Activated CD4-positive, alpha-beta T cell treated with anti-CD3 and anti-CD28 coated beads, Interleukin-2, amount 50 U/mL, for 48 hours (primary cell): ENCODE data around the gene CHD3.
"Not testable (repeated sequence)": the region's sequence is repeated elsewhere in the genome, so short reads cannot be mapped to it uniquely, and the experiment has no call there.

Experiments
- DNase-seq, 2 experiments: peaks; one replicate each; pipeline ENCODE4 v3.0.0-alpha.2; 2020

The CHD3 gene

DNA sequence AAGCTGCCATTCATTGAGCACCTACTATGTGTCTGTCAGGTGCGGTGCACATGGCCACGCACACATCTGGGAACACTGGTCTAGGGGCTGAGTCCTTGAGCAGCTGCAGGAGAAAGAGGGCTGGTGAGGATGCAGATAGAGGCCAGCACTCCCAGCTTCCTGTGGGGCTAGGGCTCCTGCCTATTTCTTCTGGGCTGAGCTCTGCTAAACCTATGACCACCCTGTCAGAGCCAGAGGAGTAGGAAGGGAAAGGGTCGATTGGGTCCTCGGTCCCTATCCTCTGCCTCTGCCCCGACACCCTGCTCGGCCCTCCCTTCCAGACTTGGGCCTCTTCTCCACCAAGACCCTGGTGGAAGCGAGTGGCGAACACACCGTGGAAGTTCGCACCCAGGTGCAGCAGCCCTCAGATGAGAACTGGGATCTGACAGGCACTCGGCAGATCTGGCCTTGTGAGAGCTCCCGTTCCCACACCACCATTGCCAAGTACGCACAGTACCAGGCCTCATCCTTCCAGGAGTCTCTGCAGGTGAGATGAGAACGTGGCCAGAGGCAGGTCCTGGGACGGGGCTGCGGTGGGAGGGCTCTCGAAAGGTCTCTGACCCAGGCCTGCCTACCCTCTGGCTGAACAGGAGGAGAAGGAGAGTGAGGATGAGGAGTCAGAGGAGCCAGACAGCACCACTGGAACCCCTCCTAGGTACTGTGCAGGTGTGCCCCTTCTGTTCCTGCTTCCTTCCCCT, 37.7 kb upstream of the CHD3 start:
- DNase-seq: no peak

DNA sequence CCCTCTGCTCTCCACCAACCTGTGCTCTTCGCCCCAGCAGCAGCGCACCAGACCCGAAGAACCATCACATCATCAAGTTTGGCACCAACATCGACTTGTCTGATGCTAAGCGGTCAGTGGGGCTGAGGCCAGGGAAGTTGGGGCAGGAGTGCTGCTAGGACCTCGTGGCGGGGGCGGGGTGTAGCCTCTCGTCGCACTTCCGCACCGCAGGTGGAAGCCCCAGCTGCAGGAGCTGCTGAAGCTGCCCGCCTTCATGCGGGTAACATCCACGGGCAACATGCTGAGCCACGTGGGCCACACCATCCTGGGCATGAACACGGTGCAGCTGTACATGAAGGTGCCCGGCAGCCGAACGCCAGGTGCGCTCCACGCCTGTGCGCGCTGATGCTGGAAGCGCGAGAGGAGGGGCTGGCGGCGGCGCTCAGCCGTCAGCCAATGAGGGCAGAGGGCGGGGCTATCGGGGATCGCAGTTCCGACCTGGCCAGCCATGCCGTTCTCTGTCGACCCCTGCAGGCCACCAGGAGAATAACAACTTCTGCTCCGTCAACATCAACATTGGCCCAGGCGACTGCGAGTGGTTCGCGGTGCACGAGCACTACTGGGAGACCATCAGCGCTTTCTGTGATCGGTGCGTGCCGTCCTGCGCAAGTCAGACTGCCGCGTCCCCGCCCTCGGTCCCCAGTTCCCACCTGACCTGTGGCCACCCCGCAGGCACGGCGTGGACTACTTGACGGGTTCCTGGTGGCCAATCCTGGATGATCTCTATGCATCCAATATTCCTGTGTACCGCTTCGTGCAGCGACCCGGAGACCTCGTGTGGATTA, 36.9 kb upstream of the CHD3 start:
- peak; percentile 93 to 94 for DNase-seq

DNA sequence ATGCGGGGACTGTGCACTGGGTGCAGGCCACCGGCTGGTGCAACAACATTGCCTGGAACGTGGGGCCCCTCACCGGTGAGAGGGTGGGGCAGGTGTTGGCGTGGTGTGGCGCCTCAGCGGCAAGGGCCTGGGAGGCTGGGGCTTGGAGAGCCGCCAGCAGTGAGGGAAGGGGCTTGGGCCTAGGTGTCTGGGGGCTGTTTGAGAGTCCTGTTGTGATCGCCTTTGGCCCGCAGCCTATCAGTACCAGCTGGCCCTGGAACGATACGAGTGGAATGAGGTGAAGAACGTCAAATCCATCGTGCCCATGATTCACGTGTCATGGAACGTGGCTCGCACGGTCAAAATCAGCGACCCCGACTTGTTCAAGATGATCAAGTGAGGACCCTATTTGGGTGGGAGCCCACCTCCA, 36.3 kb upstream of the CHD3 start:
- DNase-seq: no peak

- DNase-seq: no peak
These were observed 35.5 kb upstream of the CHD3 start for GRCh38 chr17:7852919-7853690.

GRCh38 chr17:7853691-7854038, 34.9 kb upstream of the CHD3 start:
- no peak for DNase-seq

GRCh38 chr17:7854078-7854777, 34.4 kb upstream of the CHD3 start:
- DNase-seq: no peak

DNA sequence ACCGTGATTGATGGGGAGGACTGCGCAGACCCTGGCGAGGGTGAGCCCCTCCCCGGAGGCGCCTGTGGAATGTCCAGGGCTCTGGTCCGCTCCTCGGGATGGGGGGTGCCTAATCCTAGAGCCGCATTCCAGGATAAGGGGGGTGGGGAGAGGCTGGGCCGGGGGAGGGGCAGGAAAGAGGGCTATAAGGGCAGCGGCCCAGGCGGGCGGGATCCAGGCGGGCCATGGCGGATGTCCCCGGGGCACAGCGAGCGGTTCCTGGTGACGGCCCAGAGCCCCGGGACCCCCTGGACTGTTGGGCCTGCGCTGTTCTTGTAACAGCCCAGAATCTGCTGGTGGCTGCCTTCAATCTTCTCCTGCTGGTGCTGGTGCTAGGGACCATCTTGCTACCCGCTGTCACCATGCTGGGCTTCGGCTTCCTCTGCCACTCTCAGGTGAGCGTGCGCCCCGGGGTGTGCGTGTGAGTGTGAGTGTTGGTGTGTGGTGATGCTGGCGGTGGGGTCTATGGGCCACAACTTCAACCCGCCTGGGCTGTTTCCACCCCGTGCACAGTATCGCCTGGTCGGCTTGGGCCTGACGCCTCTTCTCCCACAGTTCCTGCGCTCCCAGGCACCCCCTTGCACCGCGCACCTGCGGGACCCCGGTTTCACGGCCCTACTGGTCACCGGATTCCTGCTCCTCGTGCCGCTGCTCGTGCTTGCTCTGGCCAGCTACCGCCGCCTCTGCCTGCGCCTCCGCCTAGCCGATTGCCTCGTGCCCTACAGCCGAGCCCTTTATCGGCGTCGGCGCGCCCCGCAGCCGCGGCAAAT, 33.5 kb upstream of the CHD3 start, which contains the start of gene TMEM88:
TMEM88 (plus strand) TSS at position 216 of the 809 bp plus-strand sequence; CDS start at position 225, 9 bp downstream.
- DNase-seq: no peak

GRCh38 chr17:7855660-7856010, 33.0 kb upstream of the CHD3 start:
- DNase-seq: no peak

- peak; percentile 38 to 45 for DNase-seq
These were observed 32.4 kb upstream of the CHD3 start for GRCh38 chr17:7856011-7856810.

DNA sequence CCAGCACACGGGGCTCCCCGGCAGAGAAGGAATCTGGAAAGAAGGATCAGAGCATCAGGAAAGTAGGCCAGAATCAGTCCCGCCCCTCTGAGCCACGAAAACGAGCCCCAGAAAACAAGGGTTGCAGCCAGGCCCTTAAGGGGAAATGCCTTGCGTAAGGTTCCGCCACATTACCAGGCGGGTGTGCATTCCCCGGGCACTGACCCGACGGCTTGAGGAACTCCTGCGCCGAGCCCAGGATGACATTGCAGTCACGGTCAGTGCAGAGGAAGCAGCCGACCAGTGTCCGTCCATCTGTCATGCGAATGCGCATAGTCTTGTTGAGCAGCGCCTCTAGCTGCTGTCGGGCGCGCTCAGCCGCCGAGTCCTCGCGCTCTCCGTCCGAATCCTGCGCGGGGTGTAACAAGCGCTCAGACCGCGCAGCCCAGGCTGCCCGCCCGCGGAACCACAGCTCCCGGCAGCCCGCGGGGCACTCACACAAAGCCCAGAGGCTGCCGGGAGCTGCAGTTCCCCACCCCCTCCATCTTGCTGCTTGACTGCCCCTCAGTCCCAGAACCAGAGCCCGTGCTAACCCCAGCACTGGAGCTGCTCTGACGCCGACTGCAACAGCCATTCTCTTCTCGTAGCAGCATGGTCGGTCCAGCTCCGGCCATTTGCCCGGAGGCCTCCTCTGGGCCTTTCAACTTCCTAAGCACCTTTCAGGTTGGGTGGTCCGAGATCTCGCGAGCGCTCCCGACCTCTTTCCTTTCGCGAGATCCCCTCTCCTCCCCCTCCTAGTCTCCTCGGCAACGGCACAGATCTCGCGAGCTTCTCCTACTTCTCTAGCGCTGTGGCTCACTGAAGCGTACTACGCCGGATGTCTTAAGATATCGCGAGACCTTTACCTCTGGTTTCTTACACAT, 31.5 kb upstream of the CHD3 start, which contains the start of gene NAA38:
NAA38 (minus strand) TSS at position 749 of the 902 bp plus-strand sequence; CDS start at position 653, 96 bp downstream.
- peak; percentile 90 to 94 for DNase-seq

- peak; percentile 89 to 92 for DNase-seq
These were observed 30.7 kb upstream of the CHD3 start, which contains the start of gene CYB5D1 for GRCh38 chr17:7857713-7858521. TSS of gene CYB5D1 (plus strand) at chr17:7858003. CDS start at chr17:7858135, 132 bp downstream.

GRCh38 chr17:7858522-7858810, 30.1 kb upstream of the CHD3 start:
- peak in 1 of 2 experiments; percentile 48 for DNase-seq

- no peak for DNase-seq
These were observed 29.6 kb upstream of the CHD3 start for GRCh38 chr17:7859028-7859427.

DNA sequence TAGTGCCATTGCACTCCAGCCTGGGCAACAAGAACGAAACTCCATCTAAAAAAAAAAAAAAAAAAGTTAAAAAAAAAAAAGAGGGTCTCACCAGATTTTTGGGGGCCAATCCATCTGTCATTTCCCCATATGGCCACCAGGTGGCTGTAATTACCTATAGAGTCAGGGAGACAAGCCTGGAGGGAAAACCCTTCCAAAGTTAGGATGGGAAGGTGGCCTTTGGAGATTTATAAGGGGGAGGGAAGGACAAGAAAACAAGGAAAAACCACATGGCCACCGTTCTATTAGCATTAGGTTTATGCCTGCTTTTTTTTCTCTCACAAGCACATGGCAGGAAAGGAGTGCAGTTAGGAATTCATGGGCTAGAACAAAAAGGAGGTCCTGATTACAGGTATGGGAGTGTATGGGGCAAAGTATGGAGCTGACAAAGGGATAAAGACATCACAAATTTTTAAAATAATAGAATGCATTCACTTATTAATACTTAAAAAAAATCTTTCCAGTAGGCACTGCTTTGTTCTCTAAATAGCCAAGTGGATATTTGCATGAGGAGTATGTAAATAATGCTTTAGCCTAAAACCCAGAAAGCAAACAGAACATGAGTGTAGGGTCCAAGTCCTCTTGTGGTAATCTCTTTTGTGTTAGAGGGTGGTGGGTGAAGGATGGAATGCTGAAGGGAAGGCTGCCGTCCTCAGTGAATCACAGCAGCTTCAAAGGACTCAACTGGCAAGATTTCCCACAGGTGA, 25.7 kb upstream of the CHD3 start:
- DNase-seq: peak in 1 of 2 experiments; percentile 51

DNA sequence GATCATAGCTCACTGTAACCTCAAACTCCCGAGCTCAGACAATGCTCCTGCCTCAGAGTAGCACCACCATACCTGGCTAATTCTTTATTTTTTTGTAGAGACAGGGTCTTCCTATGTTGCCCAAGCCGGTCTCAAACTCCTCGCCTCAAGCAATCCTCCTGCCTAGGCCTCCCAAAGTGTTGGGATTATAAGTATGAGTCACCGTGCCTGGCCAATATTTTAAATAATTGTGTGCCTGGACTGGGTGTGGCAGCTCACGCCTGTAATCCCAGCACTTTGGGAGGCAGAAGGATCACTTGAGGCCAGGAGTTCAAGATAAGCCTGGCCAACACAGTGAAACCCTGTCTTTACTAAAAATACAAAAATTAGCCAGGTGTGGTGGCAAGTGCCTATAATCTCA, 24.2 kb upstream of the CHD3 start:
- not testable (repeated sequence) for DNase-seq

GRCh38 chr17:7864995-7865650, 23.5 kb upstream of the CHD3 start:
- DNase-seq: no peak

- no peak for DNase-seq
These were observed 20.7 kb upstream of the CHD3 start for GRCh38 chr17:7867881-7868329.

DNA sequence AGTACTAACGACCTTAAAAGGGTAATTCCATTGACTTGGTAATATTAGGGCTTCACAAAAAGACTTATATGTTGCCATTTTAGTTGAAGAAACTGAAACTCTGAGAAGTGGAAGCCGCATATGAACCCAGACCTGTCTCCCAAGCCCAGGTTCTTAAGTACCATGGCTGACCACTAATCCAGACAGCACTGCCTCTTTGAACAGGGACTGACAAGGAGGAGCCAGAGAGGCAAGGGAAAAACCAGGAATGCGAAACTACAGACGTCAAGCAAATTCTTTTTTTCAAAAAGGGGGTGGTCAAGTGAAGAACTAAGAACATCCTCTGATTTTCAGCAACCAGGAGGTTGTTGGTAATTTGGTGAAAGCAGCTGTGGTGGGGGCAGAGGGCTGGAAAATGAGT, 15.5 kb upstream of the CHD3 start:
- DNase-seq: no peak
